HG02852 (cell line): ENCODE data around the gene ZNF771.
"Not testable (repeated sequence)": the region's sequence is repeated elsewhere in the genome, so short reads cannot be mapped to it uniquely, and the experiment has no call there.

ENCODE experiments used
- ATAC-seq: cut with Tn5 transposase; IDR thresholded peaks from one replicate; pipeline ENCODE4 v1.9.1; 2021; ENCODE audit warnings: mild to moderate bottlenecking, moderate library complexity; ENCODE audit not compliant: unreplicated experiment

The ZNF771 gene

DNA sequence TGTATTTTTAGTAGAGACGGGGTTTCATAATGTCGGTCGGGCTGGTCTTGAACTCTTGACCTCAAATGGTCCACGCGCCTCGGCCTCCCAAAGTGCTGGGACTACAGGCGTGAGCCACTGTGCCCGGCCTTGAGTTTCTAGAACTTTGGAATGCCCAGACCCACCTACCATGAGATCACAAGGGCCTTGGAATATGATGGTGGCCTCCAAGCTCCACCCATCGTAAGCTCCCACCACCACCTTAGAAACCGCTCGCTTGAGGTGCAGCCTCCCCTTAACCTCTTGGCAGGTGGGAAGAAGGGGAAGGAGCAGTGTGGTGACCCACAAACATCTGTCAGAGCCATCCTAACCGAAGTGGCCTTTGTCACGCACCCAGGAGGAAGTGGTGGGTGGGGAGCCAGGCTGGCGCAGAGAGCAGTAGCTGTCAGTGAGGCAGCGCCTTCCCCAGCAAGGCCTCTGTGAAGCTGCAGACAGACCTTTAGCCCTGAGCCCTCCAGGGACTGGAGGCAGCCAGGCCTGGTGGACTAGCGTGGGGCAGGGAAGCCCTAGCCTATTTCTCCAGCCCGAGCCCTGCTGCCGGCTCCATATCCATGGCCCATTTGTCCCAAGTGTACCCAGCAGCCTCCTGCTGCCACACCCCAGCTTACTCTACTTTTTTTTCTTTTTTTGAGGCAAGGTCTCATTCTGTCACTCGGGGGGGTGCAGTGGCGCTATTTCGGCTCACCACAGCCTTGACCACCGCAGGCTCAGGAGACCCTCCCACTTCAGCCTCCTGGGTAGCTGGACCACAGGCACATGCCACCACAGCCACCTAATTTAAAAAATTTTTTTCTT, 51.4 kb downstream of the ZNF771 start:
- ATAC-seq = peak; percentile 82

DNA sequence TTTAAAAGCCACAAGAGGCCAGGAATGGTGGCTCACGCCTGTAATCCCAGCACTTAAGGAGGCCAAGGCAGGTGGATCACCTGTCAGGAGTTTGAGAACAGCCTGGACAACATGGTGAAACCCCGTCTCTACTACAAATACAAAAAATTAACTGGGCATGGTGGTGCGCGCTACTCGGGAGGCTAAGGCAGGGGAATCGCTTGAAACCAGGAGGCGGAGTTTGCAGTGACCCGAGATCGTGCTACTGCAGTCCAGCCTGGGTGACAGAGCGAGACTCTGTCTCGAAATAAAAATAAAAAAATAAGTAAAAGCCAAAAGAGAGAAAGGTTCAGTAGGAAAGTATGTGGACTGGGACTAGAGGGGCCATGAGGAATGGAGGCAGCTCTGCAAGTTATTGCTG, 52.0 kb downstream of the ZNF771 start:
- no peak for ATAC-seq

DNA sequence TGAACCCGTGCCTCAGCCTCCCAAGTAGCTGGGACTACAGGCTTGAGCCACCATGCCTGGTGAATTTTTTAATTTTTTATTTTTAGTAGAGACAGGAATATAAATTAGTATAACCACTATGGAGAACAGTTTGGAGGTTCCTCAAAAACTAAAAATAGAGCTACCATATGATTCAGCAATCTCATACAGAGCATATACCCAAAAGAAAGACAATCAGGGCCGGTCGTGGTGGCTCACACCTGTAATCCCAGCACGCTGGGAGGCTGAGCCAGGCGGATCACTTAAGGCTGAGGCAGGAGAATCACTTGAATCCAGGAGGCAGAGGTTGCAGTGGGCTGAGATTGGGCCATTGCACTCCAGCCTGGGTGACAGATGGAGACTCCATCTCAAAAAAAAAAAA, 54.0 kb downstream of the ZNF771 start:
- ATAC-seq = not testable (repeated sequence)

DNA sequence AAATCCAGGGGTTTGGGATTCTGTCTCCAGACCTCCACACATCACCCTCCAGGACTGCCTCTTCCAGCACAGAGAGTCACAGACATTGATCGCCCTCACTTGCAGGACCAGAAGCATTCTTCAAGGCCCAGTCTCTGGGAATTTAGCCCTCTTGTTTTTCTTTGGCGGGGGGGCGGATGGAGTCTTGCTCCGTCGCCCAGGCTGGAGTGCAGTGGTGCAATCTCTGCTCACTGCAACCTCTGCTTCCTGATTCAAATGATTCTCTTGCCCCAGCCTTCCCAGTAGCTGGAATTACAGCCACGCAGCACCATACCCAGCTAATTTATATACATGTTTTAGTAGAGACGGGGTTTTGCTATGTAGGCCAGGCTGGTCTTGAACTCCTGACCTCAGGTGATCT, 56.7 kb downstream of the ZNF771 start:
- no peak for ATAC-seq
